ENCODE data around the gene TMEM203.

DNA sequence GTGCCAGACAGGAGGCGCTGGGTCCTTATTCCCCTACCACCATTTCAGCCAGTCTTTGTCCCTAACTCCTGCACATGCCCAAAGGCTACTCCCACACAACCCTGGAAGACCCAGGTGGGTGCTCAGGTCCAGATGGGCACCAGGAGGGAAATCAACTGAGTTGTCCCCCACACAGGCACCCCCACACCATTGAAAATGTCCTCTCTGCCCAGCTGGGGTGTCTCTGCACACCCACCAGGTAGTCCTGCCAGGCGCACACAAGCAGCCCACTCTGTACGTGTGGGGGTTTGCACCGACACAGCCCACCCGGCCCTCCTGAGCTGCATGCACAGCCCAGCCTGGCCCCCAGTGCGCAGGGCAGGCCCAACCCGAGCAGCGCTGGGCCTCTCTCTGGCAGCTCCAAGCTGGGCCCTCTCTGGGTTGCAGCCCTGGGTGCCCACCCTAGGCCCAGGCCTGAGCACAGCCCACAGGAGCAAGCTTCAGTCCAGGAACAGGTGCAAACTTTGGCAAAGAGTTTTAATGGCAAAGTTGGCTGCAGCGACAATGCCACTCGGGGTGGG, 14.4 kb upstream of the TMEM203 start:
- TF ChIP-seq TAF1 (IDR thresholded peaks at IDR 0.05; ENCODE audit: low read depth) = no peak
- TF ChIP-seq, protein P1, sequence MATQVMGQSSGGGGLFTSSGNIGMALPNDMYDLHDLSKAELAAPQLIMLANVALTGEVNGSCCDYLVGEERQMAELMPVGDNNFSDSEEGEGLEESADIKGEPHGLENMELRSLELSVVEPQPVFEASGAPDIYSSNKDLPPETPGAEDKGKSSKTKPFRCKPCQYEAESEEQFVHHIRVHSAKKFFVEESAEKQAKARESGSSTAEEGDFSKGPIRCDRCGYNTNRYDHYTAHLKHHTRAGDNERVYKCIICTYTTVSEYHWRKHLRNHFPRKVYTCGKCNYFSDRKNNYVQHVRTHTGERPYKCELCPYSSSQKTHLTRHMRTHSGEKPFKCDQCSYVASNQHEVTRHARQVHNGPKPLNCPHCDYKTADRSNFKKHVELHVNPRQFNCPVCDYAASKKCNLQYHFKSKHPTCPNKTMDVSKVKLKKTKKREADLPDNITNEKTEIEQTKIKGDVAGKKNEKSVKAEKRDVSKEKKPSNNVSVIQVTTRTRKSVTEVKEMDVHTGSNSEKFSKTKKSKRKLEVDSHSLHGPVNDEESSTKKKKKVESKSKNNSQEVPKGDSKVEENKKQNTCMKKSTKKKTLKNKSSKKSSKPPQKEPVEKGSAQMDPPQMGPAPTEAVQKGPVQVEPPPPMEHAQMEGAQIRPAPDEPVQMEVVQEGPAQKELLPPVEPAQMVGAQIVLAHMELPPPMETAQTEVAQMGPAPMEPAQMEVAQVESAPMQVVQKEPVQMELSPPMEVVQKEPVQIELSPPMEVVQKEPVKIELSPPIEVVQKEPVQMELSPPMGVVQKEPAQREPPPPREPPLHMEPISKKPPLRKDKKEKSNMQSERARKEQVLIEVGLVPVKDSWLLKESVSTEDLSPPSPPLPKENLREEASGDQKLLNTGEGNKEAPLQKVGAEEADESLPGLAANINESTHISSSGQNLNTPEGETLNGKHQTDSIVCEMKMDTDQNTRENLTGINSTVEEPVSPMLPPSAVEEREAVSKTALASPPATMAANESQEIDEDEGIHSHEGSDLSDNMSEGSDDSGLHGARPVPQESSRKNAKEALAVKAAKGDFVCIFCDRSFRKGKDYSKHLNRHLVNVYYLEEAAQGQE (IDR thresholded peaks at IDR 0.05; ENCODE audit: low read depth) = no peak
- no peak for TF ChIP-seq NFIC (IDR thresholded peaks at IDR 0.05)
- TF ChIP-seq, protein P2, sequence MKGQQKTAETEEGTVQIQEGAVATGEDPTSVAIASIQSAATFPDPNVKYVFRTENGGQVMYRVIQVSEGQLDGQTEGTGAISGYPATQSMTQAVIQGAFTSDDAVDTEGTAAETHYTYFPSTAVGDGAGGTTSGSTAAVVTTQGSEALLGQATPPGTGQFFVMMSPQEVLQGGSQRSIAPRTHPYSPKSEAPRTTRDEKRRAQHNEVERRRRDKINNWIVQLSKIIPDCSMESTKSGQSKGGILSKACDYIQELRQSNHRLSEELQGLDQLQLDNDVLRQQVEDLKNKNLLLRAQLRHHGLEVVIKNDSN (IDR thresholded peaks at IDR 0.05) = no peak
- TF ChIP-seq ZBTB7A (IDR thresholded peaks at IDR 0.05; ENCODE audit: low read depth) = no peak
- TF ChIP-seq, protein P3, sequence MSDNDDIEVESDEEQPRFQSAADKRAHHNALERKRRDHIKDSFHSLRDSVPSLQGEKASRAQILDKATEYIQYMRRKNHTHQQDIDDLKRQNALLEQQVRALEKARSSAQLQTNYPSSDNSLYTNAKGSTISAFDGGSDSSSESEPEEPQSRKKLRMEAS (IDR thresholded peaks at IDR 0.05) = no peak
- no peak for TF ChIP-seq YY1 (IDR thresholded peaks at IDR 0.05; ENCODE audit: low read depth)
- TF ChIP-seq FOXM1 (IDR thresholded peaks at IDR 0.05; ENCODE audit: borderline replicate concordance, low read depth) = no peak
- no peak for TF ChIP-seq CEBPB (IDR thresholded peaks at IDR 0.05)

All from Ishikawa (cell line).